GM12873 (cell line): ENCODE measurements around the gene EVPL.

ENCODE experiments used
- TF ChIP-seq, protein P1 (sequence below): IDR thresholded peaks from 2 replicates; pipeline ENCODE4 v1.5.1; 2012; ENCODE audit warnings: low read depth, mild to moderate bottlenecking, moderate library complexity, low read length, control low read depth; ENCODE audit not compliant: insufficient read depth; ENCODE audit errors: missing control alignments

The EVPL gene

DNA sequence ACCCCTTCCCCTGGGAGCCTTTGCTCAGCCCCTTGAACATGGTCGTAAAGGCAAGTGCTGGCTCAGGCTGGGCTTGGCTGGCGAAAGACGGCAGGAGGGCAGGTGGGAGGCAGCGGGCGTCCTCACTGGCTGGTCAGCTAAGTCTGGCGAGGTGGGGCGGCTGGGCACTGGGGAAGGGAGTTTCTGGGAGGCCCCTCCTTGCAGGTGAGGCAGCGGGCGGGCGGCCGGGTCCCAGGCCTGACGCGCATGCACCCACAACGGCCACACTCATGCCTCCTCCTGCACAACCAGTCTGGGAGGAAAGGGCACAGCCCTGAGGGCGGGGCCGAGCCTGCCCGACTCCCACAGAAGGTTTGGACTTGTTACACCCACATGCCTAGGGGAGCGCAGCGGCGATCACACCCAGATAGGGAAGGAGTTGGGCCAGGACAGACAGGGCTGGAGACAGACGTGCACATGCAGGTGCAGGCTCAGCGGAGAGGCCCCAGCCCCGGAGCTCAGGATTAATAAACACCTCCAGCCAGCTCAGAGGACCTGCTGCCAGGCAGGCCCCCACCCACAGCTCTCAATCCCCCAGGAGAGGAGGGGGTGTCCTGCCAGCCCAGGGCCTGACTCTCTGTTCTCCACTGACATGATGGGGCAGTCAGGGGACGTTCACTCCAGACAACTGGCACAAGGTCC lies at the start of gene EVPL:
Gene EVPL (minus strand): TSS at position 148 of the 681 bp plus-strand sequence. CDS start 108 bp downstream, at position 40.
- TF ChIP-seq, protein P1, sequence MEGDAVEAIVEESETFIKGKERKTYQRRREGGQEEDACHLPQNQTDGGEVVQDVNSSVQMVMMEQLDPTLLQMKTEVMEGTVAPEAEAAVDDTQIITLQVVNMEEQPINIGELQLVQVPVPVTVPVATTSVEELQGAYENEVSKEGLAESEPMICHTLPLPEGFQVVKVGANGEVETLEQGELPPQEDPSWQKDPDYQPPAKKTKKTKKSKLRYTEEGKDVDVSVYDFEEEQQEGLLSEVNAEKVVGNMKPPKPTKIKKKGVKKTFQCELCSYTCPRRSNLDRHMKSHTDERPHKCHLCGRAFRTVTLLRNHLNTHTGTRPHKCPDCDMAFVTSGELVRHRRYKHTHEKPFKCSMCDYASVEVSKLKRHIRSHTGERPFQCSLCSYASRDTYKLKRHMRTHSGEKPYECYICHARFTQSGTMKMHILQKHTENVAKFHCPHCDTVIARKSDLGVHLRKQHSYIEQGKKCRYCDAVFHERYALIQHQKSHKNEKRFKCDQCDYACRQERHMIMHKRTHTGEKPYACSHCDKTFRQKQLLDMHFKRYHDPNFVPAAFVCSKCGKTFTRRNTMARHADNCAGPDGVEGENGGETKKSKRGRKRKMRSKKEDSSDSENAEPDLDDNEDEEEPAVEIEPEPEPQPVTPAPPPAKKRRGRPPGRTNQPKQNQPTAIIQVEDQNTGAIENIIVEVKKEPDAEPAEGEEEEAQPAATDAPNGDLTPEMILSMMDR = no peak

DNA sequence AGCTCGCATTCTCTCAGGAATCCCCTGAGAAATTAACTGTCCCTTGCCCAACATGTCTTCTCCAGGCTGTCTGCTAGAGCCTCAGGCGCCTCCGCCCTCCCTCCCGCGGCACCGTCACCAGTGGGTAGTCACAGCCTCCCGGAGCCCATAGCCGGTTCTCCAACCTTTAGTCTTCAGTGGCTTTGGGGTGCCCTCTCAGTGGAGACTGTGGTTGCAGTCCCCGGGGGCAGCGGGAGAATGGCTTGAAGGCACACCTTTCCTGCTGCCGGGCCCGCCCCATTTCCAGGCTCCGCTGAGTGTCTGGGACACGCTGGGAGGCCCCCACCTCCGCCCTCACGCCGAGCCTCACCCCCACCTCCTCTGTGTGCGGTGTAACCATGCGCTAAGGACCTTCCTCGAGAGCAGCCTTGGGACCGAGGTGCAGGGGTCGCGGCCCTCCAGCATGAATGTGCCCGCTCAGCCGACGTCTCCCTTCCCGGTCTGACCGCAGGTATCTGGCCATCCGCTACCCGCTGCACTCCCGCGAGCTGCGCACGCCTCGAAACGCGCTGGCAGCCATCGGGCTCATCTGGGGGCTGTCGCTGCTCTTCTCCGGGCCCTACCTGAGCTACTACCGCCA lies 49.1 kb upstream of the EVPL start:
- TF ChIP-seq, protein P1 = no peak

DNA sequence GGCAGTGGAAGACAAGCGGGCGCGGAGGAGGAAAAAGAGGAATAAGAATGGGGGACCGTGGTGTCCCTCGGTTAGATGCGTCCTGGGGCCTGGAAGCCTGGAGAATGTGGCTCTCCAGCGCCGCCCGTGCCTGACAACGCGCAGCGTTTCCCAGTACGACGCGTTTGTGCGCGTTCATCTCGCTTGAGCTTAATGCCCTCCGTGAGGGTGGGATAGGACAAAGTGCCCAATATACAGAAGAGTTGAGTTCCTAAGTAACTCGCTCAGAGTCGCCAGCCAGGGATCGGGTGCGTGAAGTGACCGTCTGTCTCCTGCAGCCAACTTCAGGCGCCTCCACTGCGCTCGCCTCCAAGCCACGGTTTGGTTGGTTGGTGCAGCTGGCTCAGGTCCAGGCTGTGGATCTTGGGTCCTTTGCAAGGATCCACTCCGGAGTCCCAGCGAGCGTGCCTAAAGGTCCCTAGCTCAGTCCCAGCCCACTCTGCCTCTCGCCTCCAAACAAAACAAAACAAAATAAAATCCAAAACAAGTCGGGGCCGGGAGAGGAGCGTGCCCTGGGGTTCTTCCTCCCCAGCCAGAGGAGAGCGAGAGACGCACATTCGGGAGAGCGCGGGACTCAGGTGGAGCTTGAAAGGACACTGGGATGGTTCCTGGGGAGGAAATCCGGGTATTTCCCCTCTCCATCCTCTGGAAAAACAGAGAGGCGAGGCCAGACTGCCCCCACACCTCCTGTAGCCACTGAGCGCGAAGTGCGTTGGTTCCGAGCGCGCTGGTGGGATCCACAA lies 48.4 kb upstream of the EVPL start:
- TF ChIP-seq, protein P1 = peak; percentile 28

DNA sequence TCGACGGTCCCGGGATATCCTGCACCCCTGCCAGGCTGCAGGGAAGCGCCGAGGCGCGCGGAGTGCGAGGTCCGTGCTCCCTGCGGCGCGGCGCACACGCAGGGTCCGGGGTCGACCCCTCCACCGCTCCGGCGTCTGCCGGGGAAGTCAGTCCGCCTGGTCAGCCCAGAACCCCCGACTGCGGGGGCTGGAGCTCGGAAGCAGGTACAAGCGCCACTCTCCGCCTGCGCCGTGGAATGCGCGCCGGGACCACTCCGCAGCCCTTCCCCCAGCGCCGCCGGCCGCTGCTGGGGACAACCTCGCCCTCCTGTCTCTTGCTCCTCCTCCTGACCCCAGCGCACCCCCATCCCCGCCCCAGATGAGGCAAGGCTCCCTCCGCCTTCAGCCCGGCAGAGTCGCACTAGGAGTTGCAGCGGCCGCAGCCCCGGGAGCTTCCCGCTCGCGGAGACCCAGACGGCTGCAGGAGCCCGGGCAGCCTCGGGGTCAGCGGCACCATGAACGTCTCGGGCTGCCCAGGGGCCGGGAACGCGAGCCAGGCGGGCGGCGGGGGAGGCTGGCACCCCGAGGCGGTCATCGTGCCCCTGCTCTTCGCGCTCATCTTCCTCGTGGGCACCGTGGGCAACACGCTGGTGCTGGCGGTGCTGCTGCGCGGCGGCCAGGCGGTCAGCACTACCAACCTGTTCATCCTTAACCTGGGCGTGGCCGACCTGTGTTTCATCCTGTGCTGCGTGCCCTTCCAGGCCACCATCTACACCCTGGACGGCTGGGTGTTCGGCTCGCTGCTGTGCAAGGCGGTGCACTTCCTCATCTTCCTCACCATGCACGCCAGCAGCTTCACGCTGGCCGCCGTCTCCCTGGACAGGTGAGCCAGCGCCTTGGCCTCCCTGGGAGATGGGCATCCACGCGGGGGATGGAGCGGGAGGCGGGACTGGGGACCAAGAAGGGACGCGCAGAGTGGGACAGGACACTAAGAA lies 47.6 kb upstream of the EVPL start, which contains the start of gene GALR2:
Gene GALR2 (plus strand): TSS at position 392 of the 974 bp plus-strand sequence. CDS start 103 bp downstream, at position 495.
- TF ChIP-seq, protein P1 = no peak

DNA sequence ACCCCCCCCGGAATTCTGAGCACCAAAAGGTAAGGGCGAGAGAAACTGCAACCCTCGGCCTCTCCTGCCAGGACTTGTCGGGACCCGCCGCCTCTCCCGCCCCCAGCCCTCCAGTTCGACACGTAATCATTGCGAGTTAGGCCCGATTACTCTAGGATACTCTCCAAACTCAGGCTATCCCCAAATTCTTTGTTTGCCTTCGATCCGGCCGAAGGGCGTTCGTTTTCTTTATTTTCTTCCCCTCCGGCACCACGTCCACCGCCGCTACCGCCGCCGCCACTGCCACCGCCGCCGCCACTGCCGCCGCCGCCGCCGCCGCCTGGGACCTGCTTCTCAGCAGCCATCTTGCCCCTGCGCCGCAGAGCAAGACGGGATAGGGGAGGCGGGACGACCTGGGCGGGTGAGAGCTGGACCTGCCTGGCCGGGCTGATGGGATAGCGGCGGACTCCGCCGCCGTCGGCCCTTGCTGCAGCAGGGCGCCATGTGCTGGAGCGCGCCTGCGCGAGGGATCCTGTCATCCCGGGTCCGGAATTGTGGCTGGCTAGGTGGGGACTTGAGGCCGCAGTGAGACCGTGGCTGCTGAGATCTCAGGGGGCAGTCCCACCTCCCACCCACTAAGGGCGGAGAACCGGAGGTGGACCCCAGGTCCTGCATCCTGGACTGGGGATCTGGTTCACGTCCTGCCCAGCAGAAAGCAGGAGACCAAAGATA lies 45.2 kb upstream of the EVPL start, which contains the start of gene SRP68:
Gene SRP68 (minus strand): TSS at position 370 of the 711 bp plus-strand sequence. CDS start 26 bp downstream, at position 344.
- TF ChIP-seq, protein P1 = no peak

DNA sequence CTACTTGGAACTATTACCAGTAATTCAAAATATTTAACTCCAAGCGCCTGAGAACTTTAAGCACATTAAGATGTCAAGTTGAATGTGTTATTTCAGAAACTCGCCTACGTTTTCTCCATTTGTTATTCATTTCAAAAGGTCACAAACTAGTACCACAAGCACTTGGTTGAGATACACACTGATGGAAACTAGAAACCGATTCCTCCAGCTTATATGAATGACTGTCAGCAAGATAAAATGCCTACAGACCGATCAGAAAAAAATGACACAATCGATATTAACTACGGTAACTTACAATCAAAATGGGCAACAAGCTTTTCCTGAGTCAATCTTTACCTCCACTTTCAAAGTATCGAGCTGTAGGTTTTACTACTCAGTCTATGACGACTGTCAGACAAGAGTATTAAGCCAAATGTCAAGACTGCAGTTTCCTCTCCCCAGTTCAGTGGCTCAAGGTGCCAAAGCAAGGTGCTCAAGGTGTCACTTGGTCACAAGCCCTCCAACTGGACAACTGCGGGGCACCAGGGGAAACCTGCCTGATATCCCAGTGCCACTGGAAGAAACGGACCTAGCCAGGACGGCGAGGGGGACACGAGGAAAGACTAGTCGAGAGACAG lies 44.5 kb upstream of the EVPL start:
- TF ChIP-seq, protein P1 = no peak
